OCI-LY3 (cell line): ENCODE data around the gene NUP98.

ENCODE experiments used
- H2AFZ ChIP-seq: fragments of 200-600, 300-600 bp; shearing (Covaris generic); 2 replicates; pipeline ENCODE4 v1.6.0; 2014; ENCODE audit warnings: antibody characterized with exemption, low read depth, low read length
- H3K27ac ChIP-seq: fragments of 200-600, 300-600 bp; sonication (generic); 2 replicates; pipeline ENCODE4 v1.5.1; 2014; ENCODE audit warnings: mild to moderate bottlenecking, low read length, moderate library complexity, mixed read lengths
- H3K27me3 ChIP-seq: fragments of 200-600, 300-600 bp; sonication (generic); 2 replicates; pipeline ENCODE4 v1.6.1; 2014; ENCODE audit warnings: low read depth, low read length, mixed read lengths
- H3K36me3 ChIP-seq: fragments of 200-600, 300-600 bp; sonication (generic); replicated peaks from 2 replicates; pipeline ENCODE3; 2014; ENCODE audit warnings: low read depth, low read length, mixed read lengths
- H3K4me1 ChIP-seq: fragments of 300-600, 200-600 bp; sonication (generic); 2 replicates; pipeline ENCODE4 v1.6.1; 2014; ENCODE audit warnings: low read length, mixed read lengths
- H3K4me2 ChIP-seq: fragments of 200-600, 300-600 bp; sonication (generic); 2 replicates; pipeline ENCODE4 v1.6.1; 2014; ENCODE audit warnings: low read length, mixed read lengths
- H3K4me3 ChIP-seq: fragments of 300-600, 200-600 bp; sonication (generic); 2 replicates; pipeline ENCODE4 v1.5.1; 2014; ENCODE audit warnings: antibody characterized with exemption, mild to moderate bottlenecking, low read length, moderate library complexity
- H3K79me2 ChIP-seq: fragments of 300-600, 200-600 bp; shearing (Covaris generic); 2 replicates; pipeline ENCODE4 v1.6.1; 2014; ENCODE audit warnings: mild to moderate bottlenecking, low read length, mixed read lengths
- H3K9ac ChIP-seq: fragments of 300-600, 200-600 bp; shearing (Covaris generic); 2 replicates; pipeline ENCODE4 v1.6.0; 2014; ENCODE audit warnings: mild to moderate bottlenecking, low read length, moderate library complexity
- H3K9me3 ChIP-seq: fragments of 200-600, 300-600 bp; shearing (Covaris generic); 2 replicates; pipeline ENCODE4 v1.6.1; 2014; ENCODE audit warnings: low read length, mixed read lengths; ENCODE audit not compliant: insufficient read depth
- H4K20me1 ChIP-seq: fragments of 200-600, 300-600 bp; sonication (generic); 2 replicates; pipeline ENCODE4 v1.6.1; 2016; ENCODE audit warnings: low read length, mixed read lengths; ENCODE audit not compliant: insufficient read depth
- CTCF ChIP-seq: fragments of 200-600, 300-600 bp; sonication (generic); IDR thresholded peaks from 2 replicates; pipeline ENCODE4 v1.5.1; 2014; ENCODE audit warnings: antibody characterized with exemption, low read length, low read depth
- EZH2phosphoT487 ChIP-seq: fragments of 200-600 bp; shearing (Covaris generic); IDR thresholded peaks from 2 replicates; pipeline ENCODE4 v1.6.1; 2018; ENCODE audit warnings: antibody characterized with exemption, mixed run types, low read depth

The NUP98 gene

GRCh38 chr11:3638513-3638912 is 158.8 kb downstream of the NUP98 start:
- H2AFZ ChIP-seq = no peak overlapping the region
- TF ChIP-seq CTCF (no peak), EZH2phosphoT487 (no peak)
- H3K4me1 ChIP-seq = no peaks in the 10 kb centered on the region
- peaks cover 9% of the 10 kb centered on the region for H3K27me3 ChIP-seq
- no peaks in the 10 kb centered on the region for H4K20me1 ChIP-seq
- no peak overlapping the region for H3K9ac ChIP-seq
- H3K79me2 ChIP-seq = no peaks in the 10 kb centered on the region
- no peak overlapping the region for H3K4me2 ChIP-seq
- H3K9me3 ChIP-seq = no peaks in the 10 kb centered on the region
- no peak overlapping the region for H3K4me3 ChIP-seq
- no peaks in the 10 kb centered on the region for H3K36me3 ChIP-seq
- no peak overlapping the region for H3K27ac ChIP-seq

GRCh38 chr11:3637201-3637600 is 160.2 kb downstream of the NUP98 start:
- H3K27ac ChIP-seq = no peak overlapping the region
- H3K9me3 ChIP-seq = no peaks in the 10 kb centered on the region
- H3K4me2 ChIP-seq = no peak overlapping the region
- H4K20me1 ChIP-seq = no peaks in the 10 kb centered on the region
- TF ChIP-seq CTCF (no peak), EZH2phosphoT487 (no peak)
- H3K4me1 ChIP-seq = no peaks in the 10 kb centered on the region
- peaks cover 9% of the 10 kb centered on the region for H3K27me3 ChIP-seq
- H3K9ac ChIP-seq = no peak overlapping the region
- H3K36me3 ChIP-seq = no peaks in the 10 kb centered on the region
- H3K4me3 ChIP-seq = no peak overlapping the region
- no peak overlapping the region for H2AFZ ChIP-seq
- no peaks in the 10 kb centered on the region for H3K79me2 ChIP-seq

- Histone ChIP-seq H3K9me3 (no peaks in the 10 kb centered on the region), H4K20me1 (no peaks in the 10 kb centered on the region), H3K79me2 (no peaks in the 10 kb centered on the region), H3K4me3 (no peak overlapping the region), H3K27me3 (peaks cover 9% of the 10 kb centered on the region), H2AFZ (no peak overlapping the region), H3K27ac (no peak overlapping the region), H3K4me1 (no peaks in the 10 kb centered on the region), H3K9ac (no peak overlapping the region), H3K36me3 (no peaks in the 10 kb centered on the region), H3K4me2 (no peak overlapping the region)
- TF ChIP-seq EZH2phosphoT487 (no peak), CTCF (no peak)
These were observed 161.5 kb downstream of the NUP98 start for GRCh38 chr11:3635641-3636375.

GRCh38 chr11:3632070-3632660 is 165.2 kb downstream of the NUP98 start:
- Histone ChIP-seq H3K4me1 (no peaks in the 10 kb centered on the region), H3K9ac (no peak overlapping the region), H2AFZ (no peak overlapping the region), H3K4me3 (no peak overlapping the region), H4K20me1 (no peaks in the 10 kb centered on the region), H3K79me2 (no peaks in the 10 kb centered on the region), H3K27ac (no peak overlapping the region), H3K36me3 (no peaks in the 10 kb centered on the region), H3K4me2 (no peak overlapping the region), H3K27me3 (peaks cover 5% of the 10 kb centered on the region), H3K9me3 (no peaks in the 10 kb centered on the region)
- TF ChIP-seq CTCF (no peak), EZH2phosphoT487 (no peak)
